Measurements from ENCODE around the gene ISG20.
"Not testable (repeated sequence)": the region's sequence is repeated elsewhere in the genome, so short reads cannot be mapped to it uniquely, and the experiment has no call there.

ISG20 gene

DNA sequence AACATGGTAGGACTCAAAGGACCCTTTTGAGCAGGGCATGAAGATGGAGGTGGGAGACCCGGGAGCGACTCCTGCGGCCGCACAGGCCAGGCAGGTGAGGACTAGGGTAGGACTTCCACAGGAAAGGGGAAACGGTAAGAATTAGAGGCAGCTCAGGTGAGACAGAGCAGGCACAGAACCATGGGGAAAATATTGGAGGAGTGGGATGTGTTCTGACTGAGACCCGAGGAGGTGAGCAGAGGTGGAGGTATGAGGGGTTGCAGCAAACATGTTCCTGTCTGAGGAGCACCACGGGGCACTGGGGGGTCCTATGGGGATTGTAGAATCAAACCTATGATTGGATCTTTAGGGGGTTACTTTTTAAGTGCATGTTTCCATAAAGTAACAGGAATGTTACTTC is 1.4 kb upstream of the ISG20 start:
- DNase-seq, result no peak

DNA sequence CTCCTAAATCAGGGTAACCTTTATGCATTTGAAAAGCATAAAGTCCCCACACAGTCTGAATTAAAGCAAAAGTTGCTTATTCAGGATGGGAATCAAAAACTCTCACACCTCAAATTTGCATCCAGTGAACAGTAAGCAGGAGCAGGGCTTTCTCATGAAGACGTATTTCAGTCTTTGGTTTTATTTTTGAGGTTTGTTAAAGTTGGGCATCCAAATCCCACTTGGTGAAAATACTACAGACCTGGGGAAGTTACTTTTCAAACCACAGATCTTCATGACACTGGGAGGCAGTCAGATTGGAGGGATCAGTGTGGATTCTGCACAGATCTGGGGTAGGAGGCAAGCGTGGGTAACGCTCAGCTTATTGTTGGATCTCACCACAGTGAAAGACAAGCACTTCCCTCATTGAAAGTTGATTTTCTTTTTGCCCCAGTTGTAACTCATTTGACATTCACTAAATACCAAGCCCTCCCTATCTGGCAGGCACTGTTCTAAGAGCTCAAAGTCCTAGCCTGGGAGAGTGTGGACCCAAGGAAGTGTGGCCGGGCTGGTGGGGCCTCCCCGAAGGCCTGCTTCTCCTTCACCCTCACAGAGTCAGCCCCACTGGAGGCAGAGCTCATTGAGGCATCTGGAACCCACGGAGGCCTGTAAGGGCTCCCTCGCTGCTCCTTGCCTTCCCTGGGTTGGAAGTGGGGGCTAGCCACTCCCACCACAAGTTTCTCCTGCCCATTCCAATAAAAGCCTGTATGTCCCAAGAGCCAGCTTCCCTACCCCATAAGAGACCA is 783 bp upstream of the ISG20 start:
- no peak for DNase-seq

DNA sequence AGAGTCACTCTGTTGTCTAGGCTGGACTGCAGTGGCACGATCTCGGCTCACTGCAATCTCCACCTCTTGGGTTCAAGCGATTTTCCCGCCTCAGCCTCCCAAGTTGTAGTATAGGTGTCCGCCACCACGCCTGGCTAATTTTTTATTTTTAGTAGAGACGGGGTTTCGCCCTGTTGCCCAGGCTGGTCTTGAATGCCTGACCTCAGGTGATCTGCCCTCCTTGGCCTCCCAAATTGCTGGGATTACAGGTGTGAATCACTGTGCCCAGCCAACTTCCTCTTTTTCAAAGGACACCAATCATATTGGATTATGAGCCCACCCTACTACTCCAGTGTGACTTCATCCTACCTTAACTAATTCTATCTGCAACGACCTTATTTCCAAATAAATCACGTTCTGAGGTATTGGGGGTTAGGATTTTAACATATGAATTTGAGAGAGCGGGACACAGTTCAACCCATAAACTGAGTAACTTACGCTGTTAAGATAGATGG is 3.2 kb downstream of the ISG20 start:
- no peak for DNase-seq

DNA sequence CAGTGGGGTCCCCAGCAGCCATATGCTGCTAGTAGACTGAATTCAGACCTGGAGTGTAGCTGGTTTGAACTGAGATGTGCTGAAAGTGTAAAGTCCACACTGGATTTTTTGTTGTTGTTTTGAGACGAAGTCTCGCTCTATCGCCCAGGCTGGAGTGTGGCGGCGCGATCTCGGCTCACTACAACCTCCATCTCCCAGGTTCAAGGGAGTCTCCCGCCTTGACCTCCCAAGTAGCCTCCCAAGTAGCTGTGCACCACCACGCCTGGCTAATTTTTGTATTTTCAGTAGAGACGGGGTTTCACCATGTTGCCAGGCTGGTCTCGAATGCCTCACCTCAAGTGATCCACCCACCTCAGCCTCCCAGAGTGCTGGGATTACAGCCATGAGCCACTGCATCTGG is 3.7 kb downstream of the ISG20 start:
- not testable (repeated sequence) for DNase-seq

DNA sequence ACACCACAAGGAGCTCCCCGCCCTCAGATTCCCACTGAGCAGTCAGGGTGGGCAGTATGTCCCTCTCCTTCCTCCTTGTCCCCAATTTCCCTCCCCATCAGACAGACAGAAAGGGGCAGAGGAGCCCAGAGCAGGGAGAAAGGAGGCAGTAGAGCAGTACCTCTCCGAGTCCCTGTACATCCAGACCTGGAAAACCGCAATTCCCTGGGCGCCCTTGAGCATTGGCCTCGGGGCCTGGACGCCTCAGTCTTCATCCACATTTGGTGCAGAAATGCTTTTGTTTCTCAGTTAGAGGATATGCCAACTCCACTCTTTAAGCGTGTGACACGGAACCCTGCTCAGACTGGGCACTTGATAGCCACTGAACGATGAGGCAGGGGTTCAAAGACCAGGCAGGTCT is 5.9 kb downstream of the ISG20 start:
- DNase-seq, result no peak

DNA sequence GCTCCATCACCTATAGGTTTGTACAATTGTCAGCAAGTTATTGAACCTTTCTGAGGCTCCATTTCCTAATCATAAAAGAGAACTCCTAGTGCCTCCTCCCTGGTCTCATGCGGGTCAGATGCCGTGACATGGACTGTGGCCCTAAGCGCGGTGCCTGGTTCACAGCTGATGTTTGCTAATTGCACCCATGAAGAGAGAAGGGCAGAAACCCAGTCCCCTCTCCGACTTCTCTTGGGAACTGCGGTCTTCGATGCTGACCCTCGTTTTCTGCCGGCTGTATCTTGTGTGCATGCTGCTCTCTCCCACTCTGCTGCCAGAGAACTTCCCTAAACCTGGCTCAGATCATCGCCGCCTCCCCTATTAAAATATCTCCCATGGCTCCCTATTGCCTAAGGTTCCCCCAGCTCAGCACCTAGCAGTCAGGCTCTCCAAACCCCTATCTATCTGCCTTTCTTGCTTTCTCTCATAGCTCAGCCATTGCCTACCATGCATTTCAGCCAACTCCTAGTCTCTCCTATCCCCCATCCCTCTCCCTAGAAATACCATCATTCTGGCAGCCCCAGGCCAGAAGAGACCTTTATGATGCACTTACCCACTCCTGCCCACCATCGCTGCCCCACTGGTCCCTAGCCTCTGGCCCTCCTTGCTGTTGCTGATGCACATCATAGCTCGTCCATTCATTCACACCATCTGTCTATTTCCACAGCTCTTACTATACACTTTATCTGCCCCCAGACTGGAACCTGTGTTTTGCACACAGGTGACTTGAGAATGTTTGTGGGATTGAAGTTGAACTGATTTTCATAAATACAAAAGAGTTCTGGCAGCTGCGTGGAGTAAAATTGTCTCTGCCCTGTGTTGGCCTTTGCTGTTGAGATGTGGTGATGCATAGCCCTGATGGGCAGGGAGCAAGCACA is 6.6 kb downstream of the ISG20 start:
- DNase-seq, result no peak

DNA sequence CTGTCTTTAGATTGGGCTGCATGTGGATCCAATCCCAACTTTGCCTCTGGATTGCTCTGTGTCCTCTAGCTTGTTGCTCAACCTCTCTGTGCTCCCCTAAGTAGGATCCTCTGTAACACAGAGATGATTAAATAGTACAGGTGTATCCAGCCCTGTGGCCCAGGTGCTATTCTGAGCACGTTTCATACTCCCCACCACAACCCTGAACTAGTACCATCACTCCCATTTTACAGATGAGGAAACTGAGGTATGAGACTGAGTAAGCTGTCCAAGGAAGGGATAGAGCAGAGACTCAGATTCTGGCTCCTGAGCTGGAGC is 7.2 kb downstream of the ISG20 start:
- no peak for DNase-seq

DNA sequence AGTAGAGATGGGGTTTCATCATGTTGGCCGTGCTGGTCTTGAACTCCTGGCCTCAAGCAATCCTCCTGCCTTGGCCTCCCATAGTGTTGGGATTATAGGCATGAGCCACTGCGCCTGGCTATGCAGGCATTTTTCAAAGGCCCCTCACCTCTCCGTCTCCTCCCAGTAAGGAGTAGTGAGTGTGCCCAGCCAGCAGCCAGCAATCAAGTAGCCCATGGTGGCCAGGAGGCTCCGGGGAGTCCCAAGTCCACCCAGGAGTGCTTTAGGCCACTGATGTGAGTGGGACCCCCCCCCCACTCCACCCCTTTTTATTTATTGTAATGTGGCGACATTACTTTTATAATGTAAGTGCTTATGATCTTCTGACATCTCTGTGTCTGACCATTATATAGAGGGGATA is 8.1 kb downstream of the ISG20 start:
- DNase-seq, result no peak

DNA sequence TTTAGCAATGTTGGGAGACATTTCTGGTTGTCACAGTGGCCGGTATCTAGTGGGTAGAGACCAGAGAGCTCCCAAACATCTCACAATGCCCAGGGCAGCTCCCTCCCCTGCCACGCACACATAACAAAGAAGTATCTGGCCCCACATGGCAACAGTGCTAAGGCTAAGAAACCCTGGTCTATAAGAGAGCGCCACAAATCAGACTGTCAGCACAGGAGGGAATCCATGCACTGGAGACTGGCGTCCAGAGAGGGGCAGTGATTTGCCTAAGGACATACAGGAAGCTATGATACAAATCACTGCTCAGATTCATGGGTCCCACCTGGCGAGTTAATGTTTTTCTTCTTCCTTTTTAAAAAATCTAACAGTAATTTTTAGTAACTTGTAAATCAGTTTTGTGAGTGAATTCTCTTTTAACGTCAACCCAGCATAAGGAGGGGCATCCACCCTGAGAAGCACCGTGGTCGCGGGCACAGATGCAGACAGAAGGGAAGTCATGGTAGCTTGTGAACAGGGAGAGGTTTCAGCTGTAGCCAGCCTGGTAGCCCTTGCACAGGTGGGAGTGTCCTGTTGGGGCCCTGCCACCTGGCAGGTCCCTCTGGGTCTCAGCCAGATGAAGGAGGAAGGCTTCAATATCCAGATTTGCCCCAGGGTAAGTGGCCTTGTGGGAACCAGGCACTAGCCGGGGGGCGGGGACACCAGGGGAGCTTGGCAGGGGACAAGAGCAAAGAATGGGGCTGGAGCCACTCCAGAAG is 8.7 kb downstream of the ISG20 start:
- no peak for DNase-seq

DNA sequence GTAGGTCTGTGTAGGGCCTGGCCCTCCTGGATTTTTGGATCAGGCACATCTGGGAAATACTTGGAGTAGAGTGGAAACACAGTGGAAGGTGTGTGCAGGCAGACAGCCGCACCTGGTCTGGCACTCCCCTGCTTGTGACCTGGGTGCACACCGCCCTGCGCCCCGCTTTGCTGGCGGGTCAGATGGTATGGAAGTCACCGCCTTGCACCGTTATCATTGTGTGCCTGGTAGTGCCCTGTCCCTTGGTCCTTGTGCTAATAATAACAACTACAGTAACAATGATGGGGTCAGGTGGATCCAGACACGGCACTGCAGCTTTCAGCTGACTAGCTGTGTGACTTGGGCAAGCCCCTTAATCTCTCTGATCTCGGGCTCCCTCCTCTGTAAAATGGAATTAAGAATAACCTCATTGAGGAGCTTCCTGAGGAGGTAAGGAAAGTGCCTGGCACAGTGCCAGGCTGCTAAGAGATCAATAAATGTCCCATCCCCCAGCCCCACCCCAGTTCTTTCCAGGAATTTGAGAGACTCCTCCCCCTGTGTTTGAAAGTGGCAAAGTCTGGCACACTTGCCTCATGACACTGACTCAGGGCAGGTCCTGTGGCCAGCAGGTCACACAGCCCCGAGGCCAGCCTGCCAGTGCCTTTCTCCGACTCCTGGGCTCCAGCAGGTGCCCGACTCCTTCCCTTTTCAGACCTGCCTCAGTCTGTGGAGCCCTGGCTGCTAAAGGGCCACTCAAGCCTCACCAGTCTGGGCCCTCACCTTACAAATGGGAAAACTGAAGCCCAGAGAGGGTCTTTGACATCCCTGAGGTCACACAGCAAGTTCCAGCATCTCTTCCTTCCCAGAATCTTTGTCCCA is 9.8 kb downstream of the ISG20 start:
- DNase-seq, result peak; percentile 58

DNA sequence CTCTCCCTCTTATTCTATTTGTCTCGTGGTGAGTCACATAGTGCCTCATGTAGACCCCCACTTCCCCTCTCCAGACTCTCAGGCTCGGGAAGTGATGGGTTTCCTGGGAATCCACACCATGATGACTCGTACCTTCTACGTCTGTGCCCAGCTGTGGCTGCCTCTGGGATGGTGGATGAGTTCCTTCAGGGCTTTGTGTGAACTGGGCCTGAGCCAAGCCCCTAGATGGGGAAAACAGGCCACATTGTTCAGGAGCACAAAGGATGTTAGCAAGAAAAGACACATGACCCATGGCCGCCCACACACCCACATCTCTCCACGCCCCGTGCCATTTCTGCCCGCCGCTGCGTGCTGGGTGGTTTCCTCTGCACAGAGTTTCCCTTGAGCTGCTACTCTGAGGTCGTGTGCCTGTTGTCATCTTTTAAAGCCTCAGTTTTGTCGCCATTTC is 10.5 kb downstream of the ISG20 start:
- peak; percentile 66 for DNase-seq

DNA sequence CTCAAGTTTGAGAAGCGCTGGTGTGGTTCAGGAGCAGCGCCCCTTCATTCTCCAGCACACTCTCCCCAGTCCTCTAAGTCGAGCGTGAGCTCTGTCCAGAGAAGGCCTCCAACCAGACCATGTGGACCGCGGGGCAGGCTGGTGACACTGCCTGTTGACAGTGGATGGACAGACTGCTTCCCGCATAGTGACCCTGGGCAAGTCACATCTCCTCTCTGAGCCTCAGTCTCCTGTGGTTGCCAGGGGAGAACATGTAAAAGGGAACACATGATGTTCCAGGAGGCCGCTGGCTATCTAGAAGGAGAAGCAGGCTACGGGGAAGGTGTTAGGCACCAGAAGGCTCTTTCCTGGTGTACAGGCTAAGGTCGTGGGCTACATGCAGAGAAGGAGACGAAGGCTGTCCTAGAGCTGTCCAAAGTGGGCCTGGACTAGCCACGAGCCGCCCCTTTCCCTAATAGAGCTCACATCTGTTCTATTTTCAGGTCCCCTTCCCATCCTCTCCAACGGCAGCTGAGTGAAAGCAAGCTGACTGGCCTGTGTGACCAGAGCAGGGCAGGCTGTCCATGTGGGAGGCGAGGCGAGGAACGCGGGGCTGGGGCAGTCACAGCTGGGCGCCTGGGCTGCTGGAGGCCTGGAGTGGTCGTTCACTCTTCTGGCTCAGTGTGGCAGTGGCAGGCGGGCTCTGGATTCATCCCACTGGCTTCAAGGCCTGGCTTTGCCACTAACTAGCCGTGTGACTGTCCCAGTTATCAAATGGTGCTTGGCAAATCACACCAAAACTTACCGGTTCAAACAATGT is 11.1 kb downstream of the ISG20 start:
- DNase-seq, result no peak

DNA sequence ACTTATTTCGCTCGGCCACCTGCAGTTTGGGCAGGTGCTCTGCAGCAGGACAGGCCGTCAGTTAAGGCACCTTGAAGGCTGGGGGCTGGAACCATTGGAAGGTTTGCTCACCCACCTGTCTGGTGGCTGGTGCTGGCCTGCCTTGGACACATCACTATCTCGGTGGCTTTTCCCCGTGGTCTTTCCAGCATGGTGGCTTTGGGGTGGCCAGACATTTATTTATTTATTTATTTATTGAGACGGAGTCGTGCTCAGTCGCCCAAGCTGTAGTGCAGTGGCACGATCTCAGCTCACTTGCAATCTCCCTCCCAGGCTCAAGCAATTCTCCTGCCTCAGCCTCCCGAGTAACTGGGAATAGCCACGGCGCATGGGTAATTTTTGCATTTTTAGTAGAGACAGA is 11.7 kb downstream of the ISG20 start:
- DNase-seq, result no peak

DNA sequence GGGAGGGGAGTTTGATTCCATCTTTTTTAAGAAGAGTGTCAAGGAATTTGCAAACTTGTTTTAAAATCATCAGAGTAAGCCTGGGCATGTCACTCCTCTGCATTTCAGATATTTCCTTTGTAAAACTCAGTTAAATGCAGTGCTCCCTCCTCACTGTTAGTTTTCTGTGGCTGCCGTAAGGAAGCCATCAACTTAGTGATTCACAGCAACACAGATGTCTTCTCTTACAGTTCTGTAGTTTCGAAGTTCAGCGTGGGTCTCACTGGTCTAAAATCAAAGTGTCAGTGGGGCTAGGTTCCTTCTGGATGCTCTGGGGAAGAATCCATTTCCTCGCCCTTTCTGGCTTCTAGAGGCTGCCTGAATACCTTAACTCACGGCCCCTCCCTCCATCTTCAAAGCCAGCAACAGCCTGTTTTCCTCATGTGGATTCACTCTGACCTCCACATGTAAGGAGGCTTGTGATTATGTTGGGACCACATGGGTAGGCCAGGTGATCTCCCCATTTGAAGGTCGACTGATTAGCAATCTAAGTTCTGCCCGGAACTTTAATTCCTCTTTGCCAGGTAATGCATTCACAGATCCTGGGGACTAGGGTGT is 12.4 kb downstream of the ISG20 start:
- DNase-seq, result no peak

DNA sequence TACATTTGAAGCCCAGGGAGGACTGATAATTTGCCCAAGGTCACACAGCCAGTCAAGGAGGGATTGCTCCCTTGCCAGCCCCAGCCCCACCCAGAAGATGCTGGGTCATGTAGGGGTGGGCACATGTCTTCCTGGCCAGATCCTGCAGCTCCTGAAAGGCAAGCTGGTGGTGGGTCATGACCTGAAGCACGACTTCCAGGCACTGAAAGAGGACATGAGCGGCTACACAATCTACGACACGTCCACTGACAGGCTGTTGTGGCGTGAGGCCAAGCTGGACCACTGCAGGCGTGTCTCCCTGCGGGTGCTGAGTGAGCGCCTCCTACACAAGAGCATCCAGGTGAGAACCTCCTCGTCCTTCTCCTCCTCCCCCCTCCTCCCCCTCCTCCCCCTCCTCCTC is 13.2 kb downstream of the ISG20 start:
- DNase-seq, result no peak

DNA sequence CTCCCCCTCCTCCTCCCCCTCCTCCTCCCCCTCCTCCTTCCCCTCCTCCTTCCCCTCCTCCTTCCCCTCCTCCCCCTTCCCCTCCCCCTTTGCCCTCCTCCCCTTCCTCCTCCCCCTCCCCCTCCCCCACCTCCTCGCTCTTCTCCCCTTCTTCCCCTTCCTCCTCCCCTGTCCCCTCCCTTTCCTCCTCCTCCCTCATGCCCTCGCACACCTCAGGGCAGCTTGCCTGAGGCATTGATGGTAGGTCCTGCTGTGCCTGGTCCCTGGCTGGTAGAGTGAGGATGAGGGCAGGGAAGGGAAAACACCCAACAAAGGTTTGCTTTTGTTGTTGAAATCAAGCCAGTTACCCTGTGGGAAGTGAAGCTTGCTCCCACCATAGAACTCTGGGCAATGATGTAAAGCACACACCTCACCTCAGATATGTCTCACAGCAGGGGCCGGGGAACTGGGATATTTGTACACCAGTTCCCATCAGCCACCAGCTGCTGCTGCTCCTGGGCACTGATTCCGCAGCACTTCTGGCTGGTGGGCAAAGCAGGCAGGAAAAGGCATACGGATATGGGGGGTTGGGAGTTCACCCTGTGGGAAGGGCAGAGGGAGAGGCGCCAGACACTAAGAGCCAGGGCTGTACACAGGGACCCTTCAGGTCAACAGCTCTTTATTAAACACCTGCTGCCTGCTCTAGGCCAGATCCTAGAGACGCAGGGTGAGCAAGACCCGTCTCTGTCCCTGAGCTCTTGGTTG is 13.8 kb downstream of the ISG20 start:
- DNase-seq, result no peak

DNA sequence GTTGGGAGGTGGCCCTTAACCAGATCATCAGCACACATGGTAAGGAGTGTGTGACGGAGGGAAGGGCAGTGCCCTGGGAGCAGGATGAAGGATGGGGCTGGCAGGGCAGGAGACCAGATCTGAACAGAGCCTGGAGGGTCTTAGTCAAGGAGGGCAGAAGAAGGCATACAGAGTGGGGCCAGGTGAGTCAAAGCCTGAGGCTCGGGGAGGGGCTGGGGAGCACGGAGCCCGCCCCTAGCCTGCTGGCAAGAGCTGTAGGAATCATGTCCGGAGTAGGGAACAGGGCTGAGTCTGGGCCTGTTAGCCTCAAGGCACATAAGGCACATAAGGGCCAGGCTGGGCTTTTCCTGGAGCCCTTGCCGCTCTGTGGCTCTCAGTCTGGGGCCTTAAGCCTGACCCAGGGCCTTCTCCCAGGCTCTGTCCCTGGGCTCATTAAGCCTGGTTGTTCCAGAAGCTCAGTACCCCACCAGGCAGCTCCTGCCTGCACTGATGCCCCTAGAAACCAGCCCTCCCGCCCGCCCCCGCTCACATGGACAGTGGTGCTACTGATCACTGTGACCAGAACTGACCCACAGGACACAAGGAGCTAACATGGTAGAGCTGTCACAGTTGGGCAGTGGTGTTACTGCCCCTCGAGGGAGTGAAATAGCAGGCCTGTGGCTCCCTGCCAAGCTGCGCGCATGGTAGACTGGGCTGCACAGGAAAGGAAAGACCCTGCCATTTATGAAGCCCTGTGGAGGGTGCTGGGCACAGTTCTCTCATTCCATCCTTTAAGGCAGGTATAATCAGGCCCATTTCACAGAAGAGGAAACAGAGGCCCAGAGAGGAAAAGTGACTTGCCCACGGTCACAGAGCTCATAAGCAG is 14.6 kb downstream of the ISG20 start:
- DNase-seq, result no peak

DNA sequence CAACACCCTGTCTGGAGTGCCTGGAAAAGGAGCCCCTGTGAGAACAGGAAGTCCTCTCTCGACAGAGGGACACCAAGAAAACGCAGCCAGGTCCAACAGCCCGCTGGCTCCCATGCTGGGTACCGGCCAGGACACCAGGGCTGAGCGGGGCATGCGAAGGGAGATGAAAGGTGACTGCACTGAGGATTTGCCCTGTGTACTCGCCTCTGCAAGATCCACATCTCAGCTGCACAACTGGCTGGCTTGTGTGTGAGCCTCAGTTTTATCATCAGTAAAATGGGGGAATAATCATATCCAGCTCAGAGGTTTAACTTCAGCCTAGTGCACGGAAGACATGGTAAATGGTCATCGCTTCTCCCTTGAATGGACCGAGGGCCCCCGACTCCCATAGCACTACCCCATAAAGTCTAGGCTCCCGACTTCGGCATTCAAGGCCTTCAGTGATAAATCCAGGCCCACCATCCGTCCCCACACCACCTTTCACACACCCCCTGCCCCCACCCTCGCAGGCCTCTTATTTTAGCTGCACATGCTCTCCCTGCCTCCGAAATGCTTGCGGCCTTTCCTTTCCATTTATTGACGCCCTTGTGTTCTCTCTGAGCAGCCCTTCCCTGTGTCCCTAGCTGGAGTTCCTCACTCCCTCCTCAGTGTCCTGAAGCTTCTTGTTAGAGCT is 15.8 kb downstream of the ISG20 start:
- DNase-seq, result no peak

DNA sequence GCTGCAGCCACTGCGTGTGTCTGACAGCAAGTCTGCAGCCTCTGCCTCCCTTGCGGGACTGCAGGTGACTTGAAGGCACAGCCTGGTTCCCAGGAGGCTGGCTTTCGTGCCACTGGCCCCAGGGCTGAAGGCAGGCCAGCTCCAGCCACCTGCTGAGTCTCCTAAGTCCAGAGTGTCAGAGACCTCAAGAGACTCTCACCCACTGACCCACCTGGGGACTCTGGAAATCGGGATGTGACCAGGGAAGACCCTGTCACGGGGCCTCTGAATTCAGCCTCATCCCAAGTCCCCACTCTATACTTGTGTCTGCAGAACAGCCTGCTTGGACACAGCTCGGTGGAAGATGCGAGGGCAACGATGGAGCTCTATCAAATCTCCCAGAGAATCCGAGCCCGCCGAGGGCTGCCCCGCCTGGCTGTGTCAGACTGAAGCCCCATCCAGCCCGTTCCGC is 16.3 kb downstream of the ISG20 start:
- DNase-seq, result no peak
